Prostate gland (tissue), 2 donors: ENCODE data around the gene SRGAP1. TPM values are rescaled to one million over a fixed set of nuclear protein-coding genes. Genes with fewer than 3 reads are reported as not detected.

Experiments used
- DNase-seq: peaks from one replicate; pipeline ENCODE4 v3.0.0-alpha.2; 2019; ENCODE audit warnings: low spot score
- H3K27ac ChIP-seq, 2 donors: fragments of 200-600 bp; sonication (generic); 2 replicates each; pipeline ENCODE4 v1.5.1; 2017 to 2019
- H3K27me3 ChIP-seq: fragments of 200-600 bp; sonication (generic); replicated peaks from 2 replicates; pipeline ENCODE4 v1.5.1; 2019; ENCODE audit not compliant: insufficient read depth
- H3K36me3 ChIP-seq, 2 donors: fragments of 200-600 bp; sonication (generic); 1 replicate in 1 of 2; 2 replicates in 1 of 2; pipeline versions ENCODE4 v1.5.1 to v1.8.1; 2017 to 2019
- H3K4me1 ChIP-seq: fragments of 200-600 bp; sonication (generic); replicated peaks from 2 replicates; pipeline ENCODE4 v1.5.1; 2019
- H3K4me3 ChIP-seq, 2 donors: fragments of 200-600 bp; sonication (generic); 2 replicates each; pipeline ENCODE4 v1.5.1; 2017 to 2019
- H3K9me3 ChIP-seq: fragments of 200-600 bp; sonication (generic); 2 replicates; pipeline ENCODE4 v1.5.1; 2017
- POLR2A ChIP-seq: fragments of 450-650 bp; IDR thresholded peaks from one replicate; pipeline ENCODE4 v1.6.1; 2016; ENCODE audit warnings: antibody characterized with exemption, mild to moderate bottlenecking
- POLR2AphosphoS5 ChIP-seq: sonication (generic); formaldehyde crosslinking; IDR thresholded peaks from one replicate; pipeline ENCODE4 v1.6.1; 2017; ENCODE audit warnings: antibody characterized with exemption
- WGBS: methylation state at CpG from one replicate; pipeline ENCODE4 v1.1.5; 2018; 5-methylcytosine and 5-hydroxymethylcytosine counted together
- intact Hi-C: fragments of 100-400 bp; cut with DNase I; formaldehyde crosslinking; loops from one replicate; pipeline ENCODE4 v1.14.2; 2022
- total RNA-seq, 2 donors: library from RNA; depleted of rRNA; stranded (reverse); fragments of >200 nt; gene quantifications; one replicate each; pipeline ENCODE4 v1.1.0, GENCODE V29; 2016
- TF ChIP-seq, protein P1 (sequence below), 4 experiments: fragments of 200-600 bp in 2 of 4; fragments of 450-650 bp in 2 of 4; sonication (generic) in 2 of 4; IDR thresholded peaks; 1 replicate in 3 of 4; 2 replicates in 1 of 4; pipeline ENCODE4 v1.5.1; 2016 to 2019; ENCODE audit warnings: antibody characterized with exemption in 4 of 4, mild to moderate bottlenecking in 2 of 4, moderate library complexity in 2 of 4

SRGAP1 gene
- total RNA-seq, 2 donors from 2014 or later: 4.6 to 16.1 TPM

DNA sequence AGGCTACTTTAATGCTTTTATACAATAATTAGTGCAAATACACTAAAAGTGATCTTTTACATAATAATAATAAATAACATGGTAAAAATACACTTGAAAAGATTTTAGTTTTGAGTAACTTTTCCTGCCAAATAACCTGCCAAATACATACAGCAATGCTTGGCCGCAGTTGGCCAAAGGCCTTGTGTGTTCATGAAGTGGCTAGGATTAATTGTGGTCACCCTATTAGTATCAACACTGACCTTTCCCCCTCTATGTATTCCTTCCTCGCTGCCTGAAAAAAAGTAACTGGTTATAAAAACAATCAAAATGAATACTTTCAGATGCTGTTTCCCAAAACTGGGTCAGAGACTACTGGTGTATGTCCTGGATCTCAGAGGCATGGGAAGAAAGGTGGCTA, 343.3 kb downstream of the SRGAP1 start:
- Histone ChIP-seq H3K27me3 (no peaks in the 10 kb centered on the region), H3K4me1 (no peaks in the 10 kb centered on the region), H3K36me3 (no peaks in the 10 kb centered on the region), H3K9me3 (no peaks in the 10 kb centered on the region), H3K27ac (no peak overlapping the region), H3K4me3 (no peak overlapping the region)
- DNase-seq: no peak
- TF ChIP-seq POLR2AphosphoS5: no peak
- TF ChIP-seq POLR2A: no peak
- TF ChIP-seq, protein P1, sequence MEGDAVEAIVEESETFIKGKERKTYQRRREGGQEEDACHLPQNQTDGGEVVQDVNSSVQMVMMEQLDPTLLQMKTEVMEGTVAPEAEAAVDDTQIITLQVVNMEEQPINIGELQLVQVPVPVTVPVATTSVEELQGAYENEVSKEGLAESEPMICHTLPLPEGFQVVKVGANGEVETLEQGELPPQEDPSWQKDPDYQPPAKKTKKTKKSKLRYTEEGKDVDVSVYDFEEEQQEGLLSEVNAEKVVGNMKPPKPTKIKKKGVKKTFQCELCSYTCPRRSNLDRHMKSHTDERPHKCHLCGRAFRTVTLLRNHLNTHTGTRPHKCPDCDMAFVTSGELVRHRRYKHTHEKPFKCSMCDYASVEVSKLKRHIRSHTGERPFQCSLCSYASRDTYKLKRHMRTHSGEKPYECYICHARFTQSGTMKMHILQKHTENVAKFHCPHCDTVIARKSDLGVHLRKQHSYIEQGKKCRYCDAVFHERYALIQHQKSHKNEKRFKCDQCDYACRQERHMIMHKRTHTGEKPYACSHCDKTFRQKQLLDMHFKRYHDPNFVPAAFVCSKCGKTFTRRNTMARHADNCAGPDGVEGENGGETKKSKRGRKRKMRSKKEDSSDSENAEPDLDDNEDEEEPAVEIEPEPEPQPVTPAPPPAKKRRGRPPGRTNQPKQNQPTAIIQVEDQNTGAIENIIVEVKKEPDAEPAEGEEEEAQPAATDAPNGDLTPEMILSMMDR (IDR thresholded peaks at IDR 0.05): no peak
- 75% methylated on average over 2 of the region's 2 CpGs for WGBS
- intact Hi-C loops: loop anchor here (5.0 kb wide), 1 partner anchor 60 kb away; no protein-coding TSS in a partner anchor

DNA sequence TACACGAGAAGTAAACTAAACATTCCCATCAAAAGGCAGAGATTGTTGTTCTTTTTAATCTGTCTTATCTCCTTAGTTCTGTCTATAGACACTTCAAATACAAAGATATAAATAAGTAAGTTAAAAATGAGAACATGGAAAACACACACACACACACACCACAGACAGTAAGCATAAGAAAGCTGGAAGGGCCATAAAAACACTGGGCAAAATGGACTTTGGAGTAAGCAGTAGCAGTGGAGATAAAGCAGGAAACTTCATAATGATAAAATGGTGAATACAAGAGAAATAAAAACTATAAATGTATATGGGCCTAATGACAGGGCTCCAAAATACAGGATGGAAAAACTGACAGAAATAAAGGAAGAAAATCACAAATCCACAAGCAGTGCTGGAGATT, 345.0 kb downstream of the SRGAP1 start:
- no peaks in the 10 kb centered on the region for H3K9me3 ChIP-seq
- DNase-seq: no peak
- H3K36me3 ChIP-seq: no peaks in the 10 kb centered on the region
- no peaks in the 10 kb centered on the region for H3K4me1 ChIP-seq
- H3K27ac ChIP-seq: no peak overlapping the region
- TF ChIP-seq POLR2A (no peak), POLR2AphosphoS5 (no peak)
- 63% methylated on average over 1 of the region's 1 CpG for whole genome bisulfite sequencing
- intact Hi-C loops: loop anchor here (5.0 kb wide), 1 partner anchor 58 kb away; no protein-coding TSS in a partner anchor
- H3K27me3 ChIP-seq: no peaks in the 10 kb centered on the region
- no peak overlapping the region for H3K4me3 ChIP-seq

DNA sequence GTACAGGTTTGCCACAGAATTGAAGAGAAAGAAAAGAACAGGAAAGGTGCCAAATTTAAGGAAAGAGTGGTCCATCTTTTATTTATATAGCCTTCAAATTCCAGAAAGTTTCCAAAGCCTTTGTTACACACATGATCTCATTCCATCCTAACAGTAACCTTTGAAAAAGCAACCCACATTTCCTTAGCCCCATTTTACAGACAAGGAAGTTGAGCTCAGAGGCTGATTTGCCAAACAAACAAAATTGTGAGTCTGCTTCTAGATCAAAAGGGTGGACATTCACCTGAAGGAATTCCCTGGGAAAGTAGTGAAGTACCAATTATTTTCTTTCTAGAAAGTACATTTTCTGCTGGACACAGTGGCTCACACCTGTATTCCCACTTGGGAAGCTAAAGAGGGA, 345.6 kb downstream of the SRGAP1 start:
- Histone ChIP-seq H3K36me3 (no peaks in the 10 kb centered on the region), H3K4me3 (no peak overlapping the region), H3K27ac (no peak overlapping the region), H3K4me1 (no peaks in the 10 kb centered on the region), H3K9me3 (no peaks in the 10 kb centered on the region), H3K27me3 (no peaks in the 10 kb centered on the region)
- TF ChIP-seq POLR2A: no peak
- no peak for TF ChIP-seq POLR2AphosphoS5
- TF ChIP-seq, protein P1 (IDR thresholded peaks at IDR 0.05): no peak
- intact Hi-C loops: no loop called here
- DNase-seq: no peak

DNA sequence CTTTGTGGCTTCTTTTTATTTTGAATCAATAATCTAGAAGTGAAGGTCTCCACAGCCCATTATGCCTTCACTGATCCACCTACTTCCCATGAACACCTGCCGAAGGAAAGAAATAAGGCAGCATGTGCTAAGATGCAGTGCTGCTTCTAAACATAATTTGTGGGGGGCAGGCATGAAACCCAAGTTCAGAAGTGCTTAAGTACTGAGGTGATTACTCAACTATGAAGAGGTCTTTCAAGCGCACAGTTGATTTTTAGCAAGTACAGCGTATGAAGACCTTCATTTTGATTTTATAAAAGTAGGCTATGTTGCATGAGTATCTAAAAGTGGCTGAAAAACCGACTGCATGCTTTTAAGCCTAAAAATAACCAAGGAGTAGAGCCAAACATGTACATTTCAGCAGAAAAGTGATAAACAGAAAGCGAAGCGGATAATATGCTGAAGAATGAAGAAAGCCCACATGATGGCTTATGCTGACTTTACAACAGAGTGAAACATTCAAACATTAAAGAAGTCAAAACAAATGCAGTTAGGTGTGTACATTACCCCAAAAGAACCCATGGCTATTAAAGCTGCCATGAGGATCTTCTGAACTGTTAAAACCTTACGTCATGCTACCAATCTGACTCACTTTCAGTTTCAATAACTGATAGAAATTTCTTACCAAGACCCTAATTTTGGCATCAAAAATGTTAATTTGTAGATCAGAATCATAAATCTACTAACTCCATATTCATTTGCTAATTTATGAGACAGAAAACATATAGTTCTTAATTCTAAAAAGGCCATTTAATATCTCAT, 348.3 kb downstream of the SRGAP1 start:
- no peaks in the 10 kb centered on the region for H3K9me3 ChIP-seq
- intact Hi-C loops: no loop called here
- 94% methylated on average over 7 of the region's 7 CpGs for WGBS
- H3K27me3 ChIP-seq: no peaks in the 10 kb centered on the region
- DNase-seq: no peak
- H3K4me1 ChIP-seq: no peaks in the 10 kb centered on the region
- TF ChIP-seq POLR2A (no peak), POLR2AphosphoS5 (no peak)
- TF ChIP-seq, protein P1 (IDR thresholded peaks at IDR 0.05): no peak
- H3K4me3 ChIP-seq: no peak overlapping the region
- H3K36me3 ChIP-seq: no peaks in the 10 kb centered on the region
- no peak overlapping the region for H3K27ac ChIP-seq

DNA sequence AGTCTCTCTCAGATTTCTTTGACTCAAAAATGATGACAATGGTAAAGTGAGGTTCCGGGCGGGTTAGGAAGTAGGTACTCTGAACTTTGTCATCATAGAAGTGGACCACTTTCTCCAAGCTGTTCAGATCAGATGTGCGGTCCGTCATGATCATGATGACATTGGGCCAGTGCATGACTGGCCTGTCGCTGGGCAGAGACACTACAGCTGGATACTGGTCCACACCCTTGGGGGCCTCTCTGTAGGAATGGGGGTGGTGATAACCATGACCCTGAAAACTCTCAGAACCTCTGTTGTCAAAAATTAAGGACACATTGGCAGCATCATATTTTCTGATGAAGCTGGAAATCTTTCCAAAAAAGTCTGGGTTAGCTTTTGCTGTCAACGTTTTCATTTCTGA, 349.4 kb downstream of the SRGAP1 start:
- 94% methylated on average over 6 of the region's 6 CpGs for WGBS
- no peaks in the 10 kb centered on the region for H3K27me3 ChIP-seq
- DNase-seq: no peak
- H3K9me3 ChIP-seq: no peaks in the 10 kb centered on the region
- no peaks in the 10 kb centered on the region for H3K36me3 ChIP-seq
- H3K4me3 ChIP-seq: no peak overlapping the region
- H3K4me1 ChIP-seq: no peaks in the 10 kb centered on the region
- no peak overlapping the region for H3K27ac ChIP-seq
- intact Hi-C loops: no loop called here
- TF ChIP-seq POLR2AphosphoS5: no peak
- TF ChIP-seq, protein P1 (IDR thresholded peaks at IDR 0.05): no peak
- no peak for TF ChIP-seq POLR2A
